ENCODE data around the gene HEMGN.
"Not testable (repeated sequence)": the region's sequence is repeated elsewhere in the genome, so short reads cannot be mapped to it uniquely, and the experiment has no call there.

DNA sequence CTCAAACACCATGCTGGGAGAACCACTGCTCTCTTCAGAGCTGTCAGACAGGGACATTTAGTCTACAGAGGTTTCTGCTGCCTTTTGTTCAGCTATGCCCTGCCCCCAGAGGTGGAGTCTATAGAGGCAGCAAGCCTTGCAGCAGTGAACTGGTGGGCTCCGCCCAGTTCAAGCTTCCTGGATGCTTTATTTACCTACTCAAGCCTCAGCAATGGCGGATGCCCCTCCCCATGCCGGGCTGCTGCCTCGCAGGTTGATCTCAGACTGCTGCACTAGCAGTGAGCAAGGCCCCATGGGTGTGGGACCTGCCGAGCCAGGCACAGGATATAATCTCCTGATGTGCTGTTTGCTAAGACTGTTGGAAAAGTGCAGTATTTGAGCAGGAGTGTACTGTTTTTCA is 12.9 kb upstream of the HEMGN start:
- not testable (repeated sequence) for TF ChIP-seq POLR2A (IDR thresholded peaks at IDR 0.05; ENCODE audit: low read depth, low read length); TAF1 (IDR thresholded peaks at IDR 0.05; ENCODE audit: borderline replicate concordance, low read depth, low read length); POLR2AphosphoS5 (IDR thresholded peaks at IDR 0.05; ENCODE audit: low read depth, low read length)
